T-cell (primary cell): ENCODE data around the gene SLC6A13. TPM values are rescaled to one million over a fixed set of nuclear protein-coding genes. Genes with fewer than 3 reads are reported as not detected.

Source experiments
- ATAC-seq, 4 experiments: fragments of 200-7000 bp in 3 of 4; fragments of 150-1000 bp in 1 of 4; cut with Tn5 transposase; replicated peaks in 1 of 4; 1 replicate in 3 of 4; 2 replicates in 1 of 4; pipeline ENCODE4 v1.10.0; 2021; ENCODE audit warnings: moderate library complexity in 3 of 4, mild to moderate bottlenecking in 2 of 4, moderate number of reproducible peaks in 1 of 4
- CTCF ChIA-PET, 2 donors: fragments of 300-600 bp; sonication (Branson Sonifier 250); formaldehyde crosslinking; loops; one replicate each; lab custom pipeline; 2022; ENCODE audit warnings: antibody characterized with exemption in 2 of 2; lab: Charles Lee
- POLR2A ChIA-PET, 2 donors: fragments of 300-600 bp; sonication (Branson Sonifier 250); formaldehyde crosslinking; loops; one replicate each; lab custom pipeline; 2022; ENCODE audit warnings: antibody characterized with exemption in 2 of 2; lab: Charles Lee
- DNase-seq, 35 experiments: peaks; one replicate each; pipeline versions ENCODE4 v3.0.0 to v3.0.0-alpha.2; 2013 to 2023
- H3K27ac ChIP-seq: one replicate; pipeline ENCODE4 v1.5.1; 2013; ENCODE audit warnings: low read length
- H3K27me3 ChIP-seq, 2 experiments: replicated peaks in 1 of 2; 1 replicate in 1 of 2; 2 replicates in 1 of 2; pipeline versions ENCODE4 v1.6.1 to v1.7.0; 2013; ENCODE audit warnings: low read length in 1 of 2, mixed read lengths in 1 of 2; ENCODE audit not compliant: control insufficient read depth in 2 of 2, insufficient read depth in 2 of 2; ENCODE audit errors: extremely low read depth in 1 of 2
- H3K36me3 ChIP-seq, 2 donors: 1 replicate in 1 of 2; 2 replicates in 1 of 2; pipeline versions ENCODE4 v1.6.1 to v1.7.0; 2013; ENCODE audit warnings: low read length in 1 of 2; ENCODE audit not compliant: control insufficient read depth in 2 of 2, insufficient read depth in 1 of 2; ENCODE audit errors: extremely low read depth in 1 of 2
- H3K4me1 ChIP-seq, 2 experiments: 1 replicate in 1 of 2; 2 replicates in 1 of 2; pipeline versions ENCODE4 v1.6.1 to v1.7.0; 2013; ENCODE audit warnings: low read length in 2 of 2, mixed read lengths in 1 of 2; ENCODE audit not compliant: insufficient read depth in 2 of 2, control insufficient read depth in 1 of 2; ENCODE audit errors: extremely low read depth in 1 of 2
- H3K4me3 ChIP-seq, 2 donors: 1 replicate in 1 of 2; 2 replicates in 1 of 2; pipeline versions ENCODE4 v1.5.1 to v1.7.0; 2013; ENCODE audit warnings: mild to moderate bottlenecking in 2 of 2, low read length in 1 of 2, moderate library complexity in 1 of 2; ENCODE audit not compliant: control insufficient read depth in 1 of 2; ENCODE audit errors: extremely low read depth in 1 of 2
- H3K9me3 ChIP-seq: 2 replicates; pipeline ENCODE4 v1.7.0; 2013
- H3K27ac Mint-ChIP-seq, 2 donors: one replicate each; pipeline ENCODE4 v1.8.0; 2020 to 2021; ENCODE audit warnings: mild to moderate bottlenecking in 2 of 2, mixed read lengths in 2 of 2
- H3K27me3 Mint-ChIP-seq, 2 donors: one replicate each; pipeline ENCODE4 v1.8.0; 2021 to 2022; ENCODE audit warnings: mixed read lengths in 2 of 2
- H3K36me3 Mint-ChIP-seq: one replicate; pipeline ENCODE4 v1.8.0; 2021; ENCODE audit warnings: mixed read lengths
- H3K4me1 Mint-ChIP-seq, 3 donors: one replicate each; pipeline ENCODE4 v1.8.0; 2020 to 2022; ENCODE audit warnings: mixed read lengths in 3 of 3, mild to moderate bottlenecking in 1 of 3
- H3K4me3 Mint-ChIP-seq, 3 donors: one replicate each; pipeline ENCODE4 v1.8.0; 2020 to 2022; ENCODE audit warnings: mild to moderate bottlenecking in 3 of 3, mixed read lengths in 3 of 3, moderate library complexity in 3 of 3
- H3K9me3 Mint-ChIP-seq, 3 donors: one replicate each; pipeline ENCODE4 v1.8.0; 2020 to 2022; ENCODE audit warnings: mixed read lengths in 3 of 3
- WGBS: methylation state at CpG from one replicate; pipeline ENCODE4 v1.1.5; 2013; ENCODE audit warnings: missing lambda C conversion rate; ENCODE audit not compliant: insufficient coverage; 5-methylcytosine and 5-hydroxymethylcytosine counted together
- total RNA-seq, 35 experiments: library from RNA in 6 of 35; stranded (reverse) in 6 of 35; fragments of 120-200 nt in 1 of 35; gene quantifications; one replicate each; pipeline versions ENCODE4 v1.2.1 to v1.2.4 and lab custom pipeline; 2013 to 2026

The SLC6A13 gene
- total RNA-seq, 5 donors from 2014 or later (not counting 1 experiment from before 2014, with no cell fraction given), result 0.49 to 1.8 (median 0.86) TPM

- no CpG with 5 or more reads among the region's 9 CpGs for WGBS
- H3K9me3 ChIP-seq, result no peaks in the 10 kb centered on the region
- DNase-seq (no peak), ATAC-seq (no peak)
- H3K27ac ChIP-seq, result no peak overlapping the region
- H3K4me3 Mint-ChIP-seq, result no peak overlapping the region
- no peak overlapping the region for H3K4me3 ChIP-seq
- peaks cover 26 to 33% of the 10 kb centered on the region in 2 donors for H3K27me3 Mint-ChIP-seq
- ChIA-PET POLR2A (no interaction called here), CTCF (no interaction called here)
- peaks cover 3% of the 10 kb centered on the region for H3K36me3 Mint-ChIP-seq
- peaks cover 3 to 8% (median 8%) of the 10 kb centered on the region in 3 donors for H3K9me3 Mint-ChIP-seq
- peaks cover 0 to 25% of the 10 kb centered on the region in 2 experiments for H3K27me3 ChIP-seq
- no peaks in the 10 kb centered on the region for H3K4me1 Mint-ChIP-seq
- H3K27ac Mint-ChIP-seq, result no peak overlapping the region
- no peaks in the 10 kb centered on the region for H3K36me3 ChIP-seq
- H3K4me1 ChIP-seq, result no peaks in the 10 kb centered on the region
Observed at GRCh38 chr12:241266-241665, 21.4 kb downstream of the SLC6A13 start.

GRCh38 chr12:240566-240965 is 22.1 kb downstream of the SLC6A13 start:
- H3K4me1 Mint-ChIP-seq, result no peaks in the 10 kb centered on the region
- no peak for ATAC-seq
- H3K27me3 Mint-ChIP-seq, result peaks cover 26 to 33% of the 10 kb centered on the region in 2 donors
- no peak overlapping the region for H3K27ac Mint-ChIP-seq
- Histone ChIP-seq H3K36me3 (no peaks in the 10 kb centered on the region), H3K4me3 (no peak overlapping the region), H3K9me3 (no peaks in the 10 kb centered on the region), H3K27ac (no peak overlapping the region), H3K4me1 (no peaks in the 10 kb centered on the region), H3K27me3 (peaks cover 0 to 25% of the 10 kb centered on the region in 2 experiments)
- no peak overlapping the region for H3K4me3 Mint-ChIP-seq
- 93% methylated on average over 5 of the region's 9 CpGs for whole genome bisulfite sequencing
- peaks cover 8% of the 10 kb centered on the region for H3K36me3 Mint-ChIP-seq
- CTCF ChIA-PET, result no interaction called here
- POLR2A ChIA-PET, result no interaction called here
- DNase-seq, result no peak
- peaks cover 6 to 15% (median 12%) of the 10 kb centered on the region in 3 donors for H3K9me3 Mint-ChIP-seq

GRCh38 chr12:238736-239398 is 23.8 kb downstream of the SLC6A13 start:
- CTCF ChIA-PET, result no interaction called here
- Mint-ChIP-seq H3K36me3 (peaks cover 8% of the 10 kb centered on the region), H3K27ac (no peak overlapping the region), H3K27me3 (peaks cover 22 to 33% of the 10 kb centered on the region in 2 donors), H3K4me1 (no peaks in the 10 kb centered on the region), H3K4me3 (no peak overlapping the region), H3K9me3 (peaks cover 6 to 19% (median 11%) of the 10 kb centered on the region in 3 donors)
- Histone ChIP-seq H3K4me3 (no peak overlapping the region), H3K9me3 (no peaks in the 10 kb centered on the region), H3K4me1 (no peaks in the 10 kb centered on the region), H3K27me3 (peaks cover 0 to 24% of the 10 kb centered on the region in 2 experiments), H3K36me3 (no peaks in the 10 kb centered on the region), H3K27ac (no peak overlapping the region)
- POLR2A ChIA-PET, result no interaction called here
- 70% methylated on average over 11 of the region's 19 CpGs for WGBS
- DNase-seq (no peak), ATAC-seq (no peak)

DNA sequence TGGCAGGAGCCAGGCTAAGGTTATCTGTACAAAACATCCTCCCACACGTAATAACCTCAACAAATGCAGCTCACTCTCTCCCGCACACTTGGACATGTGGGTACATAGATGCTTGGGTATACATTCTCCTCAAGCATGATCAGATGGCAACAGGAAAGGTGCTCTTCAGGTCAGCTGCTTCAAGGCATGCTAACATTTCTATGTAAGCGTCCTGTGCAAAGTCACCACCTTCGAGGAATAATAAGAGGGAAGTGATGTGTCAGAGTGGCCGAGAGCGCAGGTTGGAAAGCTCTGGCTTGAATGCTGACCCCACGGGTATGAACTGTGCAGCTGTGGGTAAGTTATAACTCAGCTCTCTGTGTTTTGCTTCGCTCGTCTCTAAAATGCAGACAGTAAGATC is 24.5 kb downstream of the SLC6A13 start:
- Histone ChIP-seq H3K4me3 (no peak overlapping the region), H3K36me3 (no peaks in the 10 kb centered on the region), H3K4me1 (no peaks in the 10 kb centered on the region), H3K27me3 (peaks cover 0 to 23% of the 10 kb centered on the region in 2 experiments), H3K27ac (no peak overlapping the region), H3K9me3 (no peaks in the 10 kb centered on the region)
- ChIA-PET CTCF (no interaction called here), POLR2A (no interaction called here)
- H3K27ac Mint-ChIP-seq, result no peak overlapping the region
- DNase-seq, result no peak
- H3K4me1 Mint-ChIP-seq, result no peaks in the 10 kb centered on the region
- H3K36me3 Mint-ChIP-seq, result peaks cover 8% of the 10 kb centered on the region
- no peak overlapping the region for H3K4me3 Mint-ChIP-seq
- H3K9me3 Mint-ChIP-seq, result peaks cover 6 to 19% (median 11%) of the 10 kb centered on the region in 3 donors
- WGBS, result 84% methylated on average over 8 of the region's 9 CpGs
- no peak for ATAC-seq
- peaks cover 18 to 28% of the 10 kb centered on the region in 2 donors for H3K27me3 Mint-ChIP-seq

DNA sequence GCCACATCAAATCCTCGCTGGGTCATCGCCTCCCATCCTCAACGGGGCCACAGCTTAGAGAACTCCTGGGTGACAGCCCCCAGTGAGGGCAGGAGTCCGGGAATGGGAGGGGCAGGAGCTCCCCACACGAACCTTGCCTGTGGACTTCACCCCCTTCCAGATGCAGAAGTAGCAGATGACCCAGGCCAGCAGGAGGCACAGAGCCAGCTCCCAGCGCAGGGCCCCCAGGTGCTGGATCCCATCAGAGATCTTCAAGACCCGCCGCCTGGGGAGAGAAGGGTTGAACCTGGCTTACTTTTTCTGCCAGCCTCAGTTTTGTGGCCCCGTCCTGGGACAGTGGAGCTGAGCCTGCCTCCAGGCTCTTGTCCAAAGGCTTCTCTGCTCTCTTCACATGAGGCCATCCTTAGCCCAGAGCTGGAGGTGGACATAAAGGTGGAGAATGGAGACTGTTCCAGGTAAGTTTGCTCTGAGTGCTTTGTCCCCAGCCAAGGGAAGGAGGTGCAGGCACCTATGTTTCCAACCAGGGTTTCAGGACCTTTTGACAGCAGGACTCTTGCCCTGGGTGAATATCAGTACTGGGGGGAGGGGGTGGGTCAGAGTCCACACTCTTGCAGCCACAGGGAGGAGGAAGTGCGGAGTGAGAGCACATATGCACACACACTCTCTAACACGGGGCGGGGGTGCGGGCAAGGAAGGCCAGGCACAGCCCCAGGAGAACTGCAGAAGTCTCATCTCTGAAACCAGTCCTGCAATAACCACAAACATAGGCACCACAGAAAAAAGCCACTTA is 25.4 kb downstream of the SLC6A13 start:
- POLR2A ChIA-PET, result no interaction called here

DNA sequence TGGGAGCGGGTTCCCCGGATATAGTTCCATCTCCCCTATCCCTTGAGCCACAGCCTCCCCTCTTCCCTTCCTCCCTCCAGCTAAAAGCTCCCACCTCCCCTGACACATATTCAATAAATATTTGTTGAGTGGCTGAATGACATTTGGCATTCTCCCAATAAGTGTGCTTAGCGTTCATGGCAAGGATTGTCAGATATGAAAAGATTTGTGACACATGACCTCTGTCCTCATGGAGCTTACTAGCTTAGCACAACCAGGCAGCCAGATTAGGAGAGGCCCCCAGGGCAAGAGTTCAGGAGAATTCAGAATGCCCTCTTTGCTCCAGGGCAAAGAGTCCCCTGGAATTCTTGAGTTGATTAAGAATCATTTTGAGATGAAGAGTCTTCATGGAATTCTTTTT is 26.2 kb downstream of the SLC6A13 start:
- H3K4me3 ChIP-seq, result no peak overlapping the region
- H3K9me3 ChIP-seq, result no peaks in the 10 kb centered on the region
- H3K4me3 Mint-ChIP-seq, result no peak overlapping the region
- no peak overlapping the region for H3K27ac Mint-ChIP-seq
- H3K27me3 Mint-ChIP-seq, result peaks cover 17 to 21% of the 10 kb centered on the region in 2 donors
- ChIA-PET CTCF (no interaction called here), POLR2A (no interaction called here)
- no peak overlapping the region for H3K27ac ChIP-seq
- ATAC-seq (no peak), DNase-seq (no peak)
- WGBS, result 80% methylated on average over 1 of the region's 3 CpGs
- peaks cover 8% of the 10 kb centered on the region for H3K36me3 Mint-ChIP-seq
- H3K27me3 ChIP-seq, result peaks cover 0 to 31% of the 10 kb centered on the region in 2 experiments
- no peaks in the 10 kb centered on the region for H3K36me3 ChIP-seq
- H3K4me1 ChIP-seq, result no peaks in the 10 kb centered on the region
- peaks cover 6 to 19% (median 11%) of the 10 kb centered on the region in 3 donors for H3K9me3 Mint-ChIP-seq
- H3K4me1 Mint-ChIP-seq, result no peaks in the 10 kb centered on the region

More for the DNA sequence above, 25.4 kb downstream of the SLC6A13 start:
- ATAC-seq (no peak), DNase-seq (no peak)
- Histone ChIP-seq H3K27ac (no peak overlapping the region), H3K4me3 (no peak overlapping the region), H3K9me3 (no peaks in the 10 kb centered on the region), H3K4me1 (no peaks in the 10 kb centered on the region), H3K36me3 (no peaks in the 10 kb centered on the region), H3K27me3 (peaks cover 0 to 32% of the 10 kb centered on the region in 2 experiments)
- Mint-ChIP-seq H3K27ac (no peak overlapping the region), H3K9me3 (peaks cover 6 to 19% (median 11%) of the 10 kb centered on the region in 3 donors), H3K36me3 (peaks cover 8% of the 10 kb centered on the region), H3K4me3 (no peak overlapping the region), H3K4me1 (no peaks in the 10 kb centered on the region), H3K27me3 (peaks cover 17 to 24% of the 10 kb centered on the region in 2 donors)
- WGBS, result 78% methylated on average over 8 of the region's 13 CpGs
- CTCF ChIA-PET, result no interaction called here
